Right lobe of liver (tissue), 6 donors: Measurements from ENCODE around the gene STK24. TPM values are rescaled to one million over a fixed set of nuclear protein-coding genes. Genes with fewer than 3 reads are reported as not detected.

Source experiments
- ATAC-seq, 4 donors: fragments of 200-7000 bp; cut with Tn5 transposase; one replicate each; pipeline ENCODE4 v1.9.1; 2020; ENCODE audit warnings: mild to moderate bottlenecking in 4 of 4, moderate library complexity in 4 of 4
- DNase-seq, 3 donors: peaks; one replicate each; pipeline ENCODE4 v3.0.0-alpha.2; 2020
- H3K27ac ChIP-seq, 3 donors: fragments of 200-600 bp; one replicate each; pipeline ENCODE4 v1.8.0; 2022
- H3K27me3 ChIP-seq, 2 donors: fragments of 200-600 bp; one replicate each; pipeline ENCODE4 v1.8.0; 2022
- H3K36me3 ChIP-seq, 4 donors: fragments of 200-600 bp; sonication (generic) in 1 of 4; one replicate each; pipeline versions ENCODE4 v1.5.1 to v1.8.0; 2017 to 2022; ENCODE audit warnings: control low read depth in 1 of 4
- H3K4me1 ChIP-seq, 4 donors: fragments of 200-600 bp; sonication (generic) in 1 of 4; one replicate each; pipeline versions ENCODE4 v1.5.1 to v1.8.0; 2017 to 2022; ENCODE audit warnings: control low read depth in 1 of 4
- H3K4me3 ChIP-seq, 3 donors: fragments of 200-600 bp; one replicate each; pipeline ENCODE4 v1.8.0; 2022
- H3K9me3 ChIP-seq, 4 donors: fragments of 200-600 bp; sonication (generic) in 1 of 4; one replicate each; pipeline versions ENCODE4 v1.5.1 to v1.8.0; 2017 to 2022; ENCODE audit warnings: control low read depth in 1 of 4
- CTCF ChIP-seq, 4 donors: fragments of 200-600 bp in 3 of 4; fragments of 450-650 bp in 1 of 4; IDR thresholded peaks; one replicate each; pipeline versions ENCODE4 v1.5.1 to v1.8.0; 2016 to 2022; ENCODE audit warnings: antibody characterized with exemption in 4 of 4, mild to moderate bottlenecking in 2 of 4
- POLR2A ChIP-seq: fragments of 450-650 bp; IDR thresholded peaks from one replicate; pipeline ENCODE4 v1.6.1; 2017; ENCODE audit warnings: antibody characterized with exemption, mild to moderate bottlenecking
- whole genome bisulfite sequencing: methylation state at CpG from one replicate; pipeline ENCODE4 v1.1.6; 2018; ENCODE audit warnings: low coverage, low lambda C conversion rate; ENCODE audit not compliant: insufficient coverage; ENCODE audit errors: missing lambda C conversion rate; 5-methylcytosine and 5-hydroxymethylcytosine counted together
- intact Hi-C, 2 donors: fragments of 100-400 bp; cut with DNase I; formaldehyde crosslinking; loops; one replicate each; pipeline versions ENCODE4 v1.11.2 to v1.14.1; 2022
- total RNA-seq, 6 experiments: library from RNA; depleted of rRNA in 2 of 6; stranded (reverse); fragments of >200 nt in 2 of 6; fragmentation: NEBNext Ultra II Directional in 3 of 6; extraction: Animal tissue kit (Norgen Biotek cat#: 25700) in 3 of 6; gene quantifications; one replicate each; pipeline versions ENCODE4 v1.1.0 to v1.2.4, GENCODE V29; 2016 to 2023
- donor health status: DM: no; HTN: yes; CAD: no.
- donor health status: DM: no; HTN: no; CAD: no.
- donor health status: DM: no; HTN: no; CAD: no.
- donor health status: DM: no; HTN: yes; CAD: no.
- donor health status: DM: no; HTN: yes; CAD: no.

Gene STK24
- total RNA-seq, 6 experiments from 2014 or later: 14.8 to 40.8 (median 28.6) TPM

GRCh38 chr13:98474761-98475160 is 102.1 kb downstream of the STK24 start:
- peaks cover 0 to 7% (median 0%) of the 10 kb centered on the region in 4 donors for H3K36me3 ChIP-seq
- H3K27me3 ChIP-seq: no peaks in the 10 kb centered on the region
- TF ChIP-seq CTCF (IDR thresholded peaks at IDR 0.05) (no peak), POLR2A (no peak)
- intact Hi-C loops: no loop called here
- DNase-seq (peak in 1 of 3 donors; percentile 79), ATAC-seq (peak in 2 of 4 donors; percentile 6 to 9)
- no peak overlapping the region for H3K4me3 ChIP-seq
- 32% methylated on average over 2 of the region's 24 CpGs for WGBS
- no peaks in the 10 kb centered on the region for H3K9me3 ChIP-seq
- H3K27ac ChIP-seq: peak overlapping the region in 1 of 3 donors; percentile 81
- H3K4me1 ChIP-seq: peaks cover 0 to 59% (median 23%) of the 10 kb centered on the region in 4 donors

GRCh38 chr13:98474292-98474691 is 102.6 kb downstream of the STK24 start:
- ATAC-seq: no peak
- no peak overlapping the region for H3K4me3 ChIP-seq
- H3K4me1 ChIP-seq: peaks cover 0 to 54% (median 23%) of the 10 kb centered on the region in 4 donors
- TF ChIP-seq POLR2A (no peak), CTCF (IDR thresholded peaks at IDR 0.05) (no peak)
- no peaks in the 10 kb centered on the region for H3K9me3 ChIP-seq
- H3K36me3 ChIP-seq: peaks cover 0 to 7% (median 0%) of the 10 kb centered on the region in 4 donors
- intact Hi-C loops: no loop called here
- H3K27ac ChIP-seq: peak overlapping the region in 1 of 3 donors; percentile 81
- no peak for DNase-seq
- 80% methylated on average over 8 of the region's 10 CpGs for WGBS
- H3K27me3 ChIP-seq: no peaks in the 10 kb centered on the region

- Histone ChIP-seq H3K9me3 (no peaks in the 10 kb centered on the region), H3K27ac (peak overlapping the region in 1 of 3 donors; percentile 81), H3K36me3 (peaks cover 0 to 7% (median 0%) of the 10 kb centered on the region in 4 donors), H3K27me3 (no peaks in the 10 kb centered on the region), H3K4me3 (no peak overlapping the region), H3K4me1 (peaks cover 0 to 54% (median 23%) of the 10 kb centered on the region in 4 donors)
- intact Hi-C loops: no loop called here
- ATAC-seq (peak in 1 of 4 donors; percentile 7), DNase-seq (no peak)
- TF ChIP-seq POLR2A (no peak), CTCF (IDR thresholded peaks at IDR 0.05) (no peak)
- 18% methylated on average over 4 of the region's 7 CpGs for WGBS
These were observed 103.1 kb downstream of the STK24 start for GRCh38 chr13:98473788-98474144.

- Histone ChIP-seq H3K27me3 (no peaks in the 10 kb centered on the region), H3K4me1 (peaks cover 0 to 58% (median 23%) of the 10 kb centered on the region in 4 donors), H3K4me3 (no peak overlapping the region), H3K27ac (peak overlapping the region in 1 of 3 donors; percentile 81), H3K36me3 (peaks cover 0 to 7% (median 0%) of the 10 kb centered on the region in 4 donors), H3K9me3 (no peaks in the 10 kb centered on the region)
- 16% methylated on average over 3 of the region's 5 CpGs for WGBS
- intact Hi-C loops: no loop called here
- no peak for TF ChIP-seq CTCF (IDR thresholded peaks at IDR 0.05)
- TF ChIP-seq POLR2A: no peak
- peak; percentile 82 to 94 (median 91) for DNase-seq
- ATAC-seq: peak; percentile 69 to 82 (median 75)
These were observed 103.6 kb downstream of the STK24 start for GRCh38 chr13:98473135-98473787.
